Skeletal muscle satellite cell (primary cell): ENCODE results near the gene OR2T12. TPM values are rescaled to one million over a fixed set of nuclear protein-coding genes. Genes with fewer than 3 reads are reported as not detected.
"Not testable (repeated sequence)": the region's sequence is repeated elsewhere in the genome, so short reads cannot be mapped to it uniquely, and the experiment has no call there.

Experiments used
- H3K27me3 ChIP-seq: 2 replicates; pipeline ENCODE4 v1.7.0; 2013; ENCODE audit warnings: low read length; ENCODE audit not compliant: control insufficient read depth, insufficient read depth
- H3K36me3 ChIP-seq: 2 replicates; pipeline ENCODE4 v1.7.0; 2013; ENCODE audit warnings: mild to moderate bottlenecking, control low read depth, low read length; ENCODE audit not compliant: insufficient read depth
- H3K4me1 ChIP-seq: 2 replicates; pipeline ENCODE4 v1.7.0; 2013; ENCODE audit warnings: low read length; ENCODE audit not compliant: control insufficient read depth, insufficient read depth
- H3K4me2 ChIP-seq: 2 replicates; pipeline ENCODE4 v1.7.0; 2013; ENCODE audit warnings: mild to moderate bottlenecking, low read length
- H3K4me3 ChIP-seq: 2 replicates; pipeline ENCODE4 v1.7.0; 2013; ENCODE audit warnings: low read length
- H3K9ac ChIP-seq: 2 replicates; pipeline ENCODE4 v1.7.0; 2013; ENCODE audit warnings: mild to moderate bottlenecking, low read depth, low read length, moderate library complexity
- H3K9me3 ChIP-seq: replicated peaks from 2 replicates; pipeline ENCODE4 v1.7.0; 2013; ENCODE audit warnings: mild to moderate bottlenecking, control low read depth, low read length
- total RNA-seq: library from RNA; depleted of rRNA; stranded (reverse); fragments of >200 nt; gene quantifications from 2 replicates; pipeline ENCODE4 v1.2.3, GENCODE V29; 2012; rRNA removed

OR2T12 gene, protein sequence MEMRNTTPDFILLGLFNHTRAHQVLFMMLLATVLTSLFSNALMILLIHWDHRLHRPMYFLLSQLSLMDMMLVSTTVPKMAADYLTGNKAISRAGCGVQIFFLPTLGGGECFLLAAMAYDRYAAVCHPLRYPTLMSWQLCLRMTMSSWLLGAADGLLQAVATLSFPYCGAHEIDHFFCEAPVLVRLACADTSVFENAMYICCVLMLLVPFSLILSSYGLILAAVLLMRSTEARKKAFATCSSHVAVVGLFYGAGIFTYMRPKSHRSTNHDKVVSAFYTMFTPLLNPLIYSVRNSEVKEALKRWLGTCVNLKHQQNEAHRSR
- not detected in 2 replicates for total RNA-seq

- H3K36me3 ChIP-seq, result no peaks in the 10 kb centered on the region
- no peak within 1 kb of the TSS for H3K4me3 ChIP-seq
- H3K4me2 ChIP-seq, result no peak within 1 kb of the TSS
- H3K9ac ChIP-seq, result no peak within 1 kb of the TSS
- H3K27me3 ChIP-seq, result no peaks in the 10 kb centered on the region
- H3K4me1 ChIP-seq, result no peaks in the 10 kb centered on the region
- no peaks in the 10 kb centered on the region for H3K9me3 ChIP-seq
Observed at GRCh38 chr1:248303324-248303723, at the start of gene OR2T12. OR2T12 (minus strand) TSS chr1:248303424; CDS start chr1:248295578, 7,846 bp downstream.

GRCh38 chr1:248348475-248348874 is 45.3 kb upstream of the OR2T12 start, which contains the start of gene OR14C36:
OR14C36 (plus strand) TSS chr1:248348775; CDS start chr1:248348775, 0 bp downstream.
- peaks cover 5% of the 10 kb centered on the region for H3K9me3 ChIP-seq

DNA sequence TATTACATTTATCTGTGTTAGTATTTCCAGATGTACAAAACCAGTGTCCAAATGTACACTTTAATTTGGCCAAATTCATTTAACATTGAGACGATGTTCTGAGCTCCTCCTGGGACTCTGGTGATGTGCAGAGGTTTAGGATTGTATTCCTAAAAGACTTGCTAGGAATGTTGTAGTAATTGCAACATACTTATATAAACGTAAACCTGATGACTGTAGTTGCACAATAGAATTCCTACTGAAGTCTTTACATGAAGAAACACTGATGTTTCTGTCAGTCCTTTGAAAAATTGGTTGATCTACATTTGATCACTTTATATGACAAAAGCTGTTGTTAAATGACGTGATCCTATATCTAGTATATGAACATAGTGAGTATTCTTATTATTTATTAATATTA is 40.2 kb upstream of the OR2T12 start:
- Histone ChIP-seq H3K36me3 (no peaks in the 10 kb centered on the region), H3K4me3 (no peak overlapping the region), H3K27me3 (no peaks in the 10 kb centered on the region), H3K9ac (no peak overlapping the region), H3K4me2 (no peak overlapping the region), H3K9me3 (peaks cover under 1% of the 10 kb centered on the region), H3K4me1 (no peaks in the 10 kb centered on the region)

More at GRCh38 chr1:248348475-248348874, 45.3 kb upstream of the OR2T12 start, which contains the start of gene OR14C36:
- no peak within 1 kb of the TSS for H3K4me3 ChIP-seq
- no peaks in the 10 kb centered on the region for H3K27me3 ChIP-seq
- H3K4me2 ChIP-seq, result no peak within 1 kb of the TSS
- H3K4me1 ChIP-seq, result no peaks in the 10 kb centered on the region
- H3K36me3 ChIP-seq, result no peaks in the 10 kb centered on the region
- no peak within 1 kb of the TSS for H3K9ac ChIP-seq

DNA sequence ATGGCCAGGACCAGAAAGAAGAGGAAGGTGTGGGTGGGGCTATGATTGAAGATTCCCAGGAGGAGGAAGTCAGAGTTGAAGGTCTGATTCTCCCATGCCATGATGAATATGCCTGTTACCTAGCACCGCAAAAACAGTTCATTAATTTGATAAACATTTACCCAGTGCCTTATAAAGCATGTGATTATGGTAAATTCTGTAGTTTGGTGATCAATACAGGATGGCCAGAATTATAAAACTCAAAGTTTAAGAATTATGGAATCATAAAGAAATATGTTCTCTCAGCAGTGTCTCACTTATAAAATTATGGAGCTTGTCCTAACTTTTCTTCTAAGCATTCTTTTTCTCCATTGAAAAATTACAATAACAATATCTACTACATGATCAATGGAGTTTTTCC is 21.2 kb upstream of the OR2T12 start, which contains the start of gene OR2M7:
TSS of gene OR2M7 (minus strand) at position 101 of the 400 bp plus-strand sequence. CDS start at position 101, 0 bp downstream.
- Histone ChIP-seq H3K36me3 (no peaks in the 10 kb centered on the region), H3K4me1 (no peaks in the 10 kb centered on the region), H3K4me2 (no peak within 1 kb of the TSS), H3K4me3 (no peak within 1 kb of the TSS), H3K27me3 (no peaks in the 10 kb centered on the region), H3K9me3 (no peaks in the 10 kb centered on the region), H3K9ac (no peak within 1 kb of the TSS)

GRCh38 chr1:248316796-248317195 is 13.6 kb upstream of the OR2T12 start:
- Histone ChIP-seq H3K36me3 (no peaks in the 10 kb centered on the region), H3K9me3 (no peaks in the 10 kb centered on the region), H3K9ac (no peak overlapping the region), H3K4me2 (no peak overlapping the region), H3K4me3 (no peak overlapping the region), H3K27me3 (no peaks in the 10 kb centered on the region), H3K4me1 (no peaks in the 10 kb centered on the region)

GRCh38 chr1:248306740-248307139 is 3.5 kb upstream of the OR2T12 start:
- not testable (repeated sequence) for H3K4me2 ChIP-seq, H3K36me3 ChIP-seq, H3K27me3 ChIP-seq, H3K4me1 ChIP-seq, H3K9ac ChIP-seq, H3K9me3 ChIP-seq, H3K4me3 ChIP-seq

DNA sequence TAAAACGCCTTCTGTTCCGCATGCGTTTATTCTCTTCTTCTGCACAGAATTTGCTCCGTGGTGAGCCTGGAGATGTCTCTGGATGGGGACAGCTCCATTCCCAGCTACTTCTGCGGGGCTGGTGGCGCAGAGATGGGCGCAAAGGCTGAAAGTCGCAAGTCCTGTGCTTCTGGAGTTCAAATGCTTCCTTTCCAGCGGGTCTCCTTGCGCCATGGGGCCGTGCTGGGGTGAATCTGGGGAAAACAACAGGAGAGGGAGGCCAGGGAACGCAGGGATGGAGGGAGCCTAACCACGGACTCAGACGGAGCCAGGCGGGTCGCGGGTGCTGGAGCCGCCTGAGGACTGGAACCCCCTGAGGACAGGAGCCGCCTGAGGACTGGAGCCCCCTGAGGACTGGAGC is 2.9 kb upstream of the OR2T12 start:
- Histone ChIP-seq H3K4me3 (no peak overlapping the region), H3K27me3 (no peaks in the 10 kb centered on the region), H3K9me3 (no peaks in the 10 kb centered on the region), H3K4me1 (no peaks in the 10 kb centered on the region), H3K4me2 (no peak overlapping the region), H3K9ac (no peak overlapping the region), H3K36me3 (no peaks in the 10 kb centered on the region)

GRCh38 chr1:248305672-248306071 is 2.4 kb upstream of the OR2T12 start:
- H3K9ac ChIP-seq, H3K4me2 ChIP-seq, H3K9me3 ChIP-seq, H3K4me3 ChIP-seq, H3K27me3 ChIP-seq, H3K4me1 ChIP-seq, H3K36me3 ChIP-seq: not testable (repeated sequence)

DNA sequence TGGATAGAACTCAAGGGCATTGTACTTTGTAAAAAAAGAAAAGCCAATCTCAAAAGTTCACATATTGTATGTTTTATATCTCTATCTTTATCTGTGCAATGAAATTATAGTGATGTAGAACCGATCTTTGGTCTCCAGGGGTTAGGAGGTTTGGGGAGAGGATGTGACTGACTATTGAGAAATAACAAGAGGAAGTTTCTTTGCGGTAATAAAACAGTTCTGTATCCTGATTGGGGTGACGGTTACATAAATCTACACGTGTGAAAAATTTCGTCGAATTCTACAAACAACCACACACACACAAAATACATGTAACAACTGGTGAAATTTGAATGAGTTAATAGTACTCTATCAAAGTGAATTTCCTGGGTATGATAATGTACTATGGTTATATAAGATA is 14.8 kb downstream of the OR2T12 start:
- no peak overlapping the region for H3K4me3 ChIP-seq
- H3K9me3 ChIP-seq, result peaks cover 3% of the 10 kb centered on the region
- no peaks in the 10 kb centered on the region for H3K4me1 ChIP-seq
- no peaks in the 10 kb centered on the region for H3K36me3 ChIP-seq
- H3K27me3 ChIP-seq, result no peaks in the 10 kb centered on the region
- H3K9ac ChIP-seq, result no peak overlapping the region
- no peak overlapping the region for H3K4me2 ChIP-seq

GRCh38 chr1:248277876-248278275 is 25.3 kb downstream of the OR2T12 start, which contains the start of gene OR2T33:
OR2T33 (minus strand) TSS chr1:248277976; CDS start chr1:248273814, 4,162 bp downstream.
- H3K36me3 ChIP-seq, result no peaks in the 10 kb centered on the region
- H3K4me3 ChIP-seq, result no peak within 1 kb of the TSS
- H3K9ac ChIP-seq, result no peak within 1 kb of the TSS
- H3K27me3 ChIP-seq, result no peaks in the 10 kb centered on the region
- peaks cover 2% of the 10 kb centered on the region for H3K9me3 ChIP-seq
- H3K4me1 ChIP-seq, result no peaks in the 10 kb centered on the region
- H3K4me2 ChIP-seq, result no peak within 1 kb of the TSS

DNA sequence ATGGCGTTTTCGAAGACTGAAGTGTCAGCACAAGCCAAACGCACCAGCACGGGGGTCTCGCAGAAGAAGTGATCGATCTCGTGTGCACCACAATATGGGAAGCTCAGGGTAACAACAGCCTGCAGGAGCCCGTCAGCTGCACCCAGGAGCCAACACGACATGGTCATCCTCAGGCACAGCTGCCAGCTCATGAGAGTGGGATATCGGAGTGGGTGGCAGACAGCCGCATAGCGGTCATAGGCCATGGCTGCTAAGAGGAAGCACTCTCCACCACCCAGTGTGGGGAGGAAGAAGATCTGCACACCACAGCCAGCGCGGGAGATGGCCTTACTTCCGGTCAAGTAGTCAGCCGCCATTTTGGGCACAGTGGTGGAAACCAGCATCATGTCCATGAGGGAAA is 30.0 kb downstream of the OR2T12 start:
- not testable (repeated sequence) for H3K27me3 ChIP-seq, H3K4me1 ChIP-seq

GRCh38 chr1:248268178-248268577 is 35.0 kb downstream of the OR2T12 start:
- Histone ChIP-seq H3K9ac (no peak overlapping the region), H3K4me1 (no peaks in the 10 kb centered on the region), H3K36me3 (no peaks in the 10 kb centered on the region), H3K27me3 (no peaks in the 10 kb centered on the region), H3K9me3 (peaks cover 3% of the 10 kb centered on the region), H3K4me2 (no peak overlapping the region), H3K4me3 (no peak overlapping the region)

More for the DNA sequence above, 30.0 kb downstream of the OR2T12 start:
- not testable (repeated sequence) for H3K9ac ChIP-seq, H3K4me2 ChIP-seq, H3K4me3 ChIP-seq, H3K9me3 ChIP-seq, H3K36me3 ChIP-seq
